OCI-LY7 (cell line): Measurements from ENCODE around the gene NAALADL2. TPM values are rescaled to one million over a fixed set of nuclear protein-coding genes. Genes with fewer than 3 reads are reported as not detected.

Experiments used
- BruUV-seq: library from RNA; stranded (reverse); fragments of 400-500 nt; replicated peaks from 2 replicates; lab custom pipeline; 2021; lab: Mats Ljungman, UMichigan
- CTCF ChIA-PET: fragments of 300-600 bp; sonication (Branson Sonifier 250); formaldehyde crosslinking; loops from one replicate; lab custom pipeline; 2022; ENCODE audit warnings: antibody characterized with exemption; ENCODE audit not compliant: unreplicated experiment; lab: Charles Lee
- POLR2A ChIA-PET: fragments of 300-600 bp; sonication (Branson Sonifier 250); formaldehyde crosslinking; loops from one replicate; lab custom pipeline; 2022; ENCODE audit warnings: antibody characterized with exemption; lab: Charles Lee
- DNase-seq: peaks from one replicate; pipeline ENCODE4 v3.0.0-alpha.2; 2015; ENCODE audit warnings: low spot score
- H2AFZ ChIP-seq: fragments of 200-600 bp; sonication (generic), shearing (Covaris generic); 2 replicates; pipeline ENCODE4 v1.6.1; 2014; ENCODE audit warnings: mild to moderate bottlenecking, antibody characterized with exemption, low read length, moderate library complexity
- H3K27ac ChIP-seq: fragments of 200-600 bp; sonication (generic); 2 replicates; pipeline ENCODE4 v1.5.1; 2014; ENCODE audit warnings: mixed run types, low read depth, mild to moderate bottlenecking, moderate library complexity, low read length, inconsistent platforms; ENCODE audit not compliant: poor library complexity, severe bottlenecking
- H3K36me3 ChIP-seq: fragments of 200-600 bp; sonication (generic); 2 replicates; pipeline ENCODE4 v1.6.1; 2014; ENCODE audit warnings: mild to moderate bottlenecking, antibody characterized with exemption, low read length, moderate library complexity, mixed read lengths; ENCODE audit not compliant: insufficient read depth
- H3K4me1 ChIP-seq: fragments of 200-600 bp; sonication (generic); 2 replicates; pipeline ENCODE4 v1.5.1; 2014; ENCODE audit warnings: mild to moderate bottlenecking, low read length; ENCODE audit not compliant: insufficient read depth, poor library complexity, severe bottlenecking
- H3K4me2 ChIP-seq: fragments of 200-600 bp; sonication (generic); 2 replicates; pipeline ENCODE4 v1.6.1; 2014; ENCODE audit warnings: mild to moderate bottlenecking, low read length
- H3K4me3 ChIP-seq: fragments of 200-600 bp; sonication (generic); 2 replicates; pipeline ENCODE4 v1.5.1; 2014; ENCODE audit warnings: mild to moderate bottlenecking, low read depth, low read length; ENCODE audit not compliant: poor library complexity, severe bottlenecking
- H3K79me2 ChIP-seq: fragments of 200-600 bp; sonication (generic); 2 replicates; pipeline ENCODE4 v1.6.1; 2016; ENCODE audit warnings: low read depth, mild to moderate bottlenecking, low read length, moderate library complexity, mixed read lengths; ENCODE audit not compliant: insufficient read depth
- H3K9me2 ChIP-seq: fragments of 200-600 bp; sonication (generic); 2 replicates; pipeline ENCODE4 v1.6.1; 2016; ENCODE audit warnings: mild to moderate bottlenecking, low read length, mixed read lengths; ENCODE audit not compliant: insufficient read depth
- H3K9me3 ChIP-seq: fragments of 200-600 bp; sonication (generic); 2 replicates; pipeline ENCODE4 v1.6.1; 2014; ENCODE audit warnings: mild to moderate bottlenecking, mixed run types, low read length, mixed read lengths
- H4K20me1 ChIP-seq: fragments of 200-600 bp; sonication (generic); 2 replicates; pipeline ENCODE4 v1.6.1; 2014; ENCODE audit warnings: mild to moderate bottlenecking, antibody characterized with exemption, low read length, moderate library complexity, mixed read lengths; ENCODE audit not compliant: insufficient read depth
- EZH2phosphoT487 ChIP-seq: fragments of 200-600 bp; sonication (generic); IDR thresholded peaks from 2 replicates; pipeline ENCODE4 v1.6.1; 2018; ENCODE audit warnings: low read depth, borderline replicate concordance, mild to moderate bottlenecking, mixed run types, antibody characterized with exemption, low read length, moderate library complexity, mixed read lengths
- intact Hi-C: fragments of 100-400 bp; cut with micrococcal nuclease; formaldehyde crosslinking; loops from one replicate; pipeline ENCODE4 v1.10.0; 2022; ENCODE audit not compliant: unreplicated experiment
- total RNA-seq, 2 experiments: library from RNA; depleted of rRNA in 1 of 2; stranded (reverse); fragments of >200 nt in 1 of 2; shearing (Covaris generic) in 1 of 2; gene quantifications; 2 replicates each; pipeline ENCODE4 v1.2.3, GENCODE V29; 2014 to 2022
- TF ChIP-seq, protein P1 (sequence below): fragments of 200-600 bp; sonication (generic); conservative IDR thresholded peaks from 2 replicates; pipeline ENCODE4 v1.5.1; 2014; ENCODE audit warnings: mild to moderate bottlenecking, antibody characterized with exemption, low read length, moderate library complexity, mixed read lengths

The NAALADL2 gene
- total RNA-seq, 2 experiments from 2014 or later, result 0.25 to 0.70 TPM

GRCh38 chr3:174959556-174960065 lies 100.5 kb downstream of the NAALADL2 start:
- no peak overlapping the region for H3K4me2 ChIP-seq
- H4K20me1 ChIP-seq, result no peaks in the 10 kb centered on the region
- H3K27ac ChIP-seq, result no peak overlapping the region
- no peak for DNase-seq
- no peak overlapping the region for H2AFZ ChIP-seq
- H3K36me3 ChIP-seq, result no peaks in the 10 kb centered on the region
- H3K4me1 ChIP-seq, result no peaks in the 10 kb centered on the region
- ChIA-PET CTCF (no interaction called here), POLR2A (interaction anchor here (1.4 kb wide), 1 partner anchor 13 kb away, joined by 4 read pairs; no protein-coding TSS in a partner anchor)
- intact Hi-C loops, result no loop called here
- no peak overlapping the region for H3K4me3 ChIP-seq
- H3K9me2 ChIP-seq, result no peaks in the 10 kb centered on the region
- BruUV-seq, result no TSS peak
- H3K9me3 ChIP-seq, result no peaks in the 10 kb centered on the region
- TF ChIP-seq EZH2phosphoT487, result no peak
- TF ChIP-seq, protein P1, sequence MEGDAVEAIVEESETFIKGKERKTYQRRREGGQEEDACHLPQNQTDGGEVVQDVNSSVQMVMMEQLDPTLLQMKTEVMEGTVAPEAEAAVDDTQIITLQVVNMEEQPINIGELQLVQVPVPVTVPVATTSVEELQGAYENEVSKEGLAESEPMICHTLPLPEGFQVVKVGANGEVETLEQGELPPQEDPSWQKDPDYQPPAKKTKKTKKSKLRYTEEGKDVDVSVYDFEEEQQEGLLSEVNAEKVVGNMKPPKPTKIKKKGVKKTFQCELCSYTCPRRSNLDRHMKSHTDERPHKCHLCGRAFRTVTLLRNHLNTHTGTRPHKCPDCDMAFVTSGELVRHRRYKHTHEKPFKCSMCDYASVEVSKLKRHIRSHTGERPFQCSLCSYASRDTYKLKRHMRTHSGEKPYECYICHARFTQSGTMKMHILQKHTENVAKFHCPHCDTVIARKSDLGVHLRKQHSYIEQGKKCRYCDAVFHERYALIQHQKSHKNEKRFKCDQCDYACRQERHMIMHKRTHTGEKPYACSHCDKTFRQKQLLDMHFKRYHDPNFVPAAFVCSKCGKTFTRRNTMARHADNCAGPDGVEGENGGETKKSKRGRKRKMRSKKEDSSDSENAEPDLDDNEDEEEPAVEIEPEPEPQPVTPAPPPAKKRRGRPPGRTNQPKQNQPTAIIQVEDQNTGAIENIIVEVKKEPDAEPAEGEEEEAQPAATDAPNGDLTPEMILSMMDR, result no peak
- no peaks in the 10 kb centered on the region for H3K79me2 ChIP-seq

- TF ChIP-seq, protein P1, result no peak
- no peak for TF ChIP-seq EZH2phosphoT487
These were observed 101.8 kb downstream of the NAALADL2 start for GRCh38 chr3:174960898-174961297.

GRCh38 chr3:174973465-174973864 lies 114.3 kb downstream of the NAALADL2 start:
- POLR2A ChIA-PET, result interaction anchor here (0.8 to 1.0 kb wide), 2 partner anchors 13 to 17 kb away, joined by 3 to 4 read pairs; no protein-coding TSS in a partner anchor
- CTCF ChIA-PET, result no interaction called here
- intact Hi-C loops, result no loop called here
- no TSS peak for BruUV-seq
- TF ChIP-seq, protein P1, result no peak
- no peak for TF ChIP-seq EZH2phosphoT487
- no peak for DNase-seq
- Histone ChIP-seq H3K4me3 (no peak overlapping the region), H3K79me2 (no peaks in the 10 kb centered on the region), H2AFZ (no peak overlapping the region), H4K20me1 (no peaks in the 10 kb centered on the region), H3K36me3 (no peaks in the 10 kb centered on the region), H3K4me1 (no peaks in the 10 kb centered on the region), H3K4me2 (no peak overlapping the region), H3K27ac (no peak overlapping the region), H3K9me2 (no peaks in the 10 kb centered on the region), H3K9me3 (no peaks in the 10 kb centered on the region)

More at GRCh38 chr3:174960898-174961297, 101.8 kb downstream of the NAALADL2 start:
- no peak for DNase-seq
- Histone ChIP-seq H4K20me1 (no peaks in the 10 kb centered on the region), H3K9me3 (no peaks in the 10 kb centered on the region), H3K9me2 (no peaks in the 10 kb centered on the region), H3K4me3 (no peak overlapping the region), H3K79me2 (no peaks in the 10 kb centered on the region), H3K27ac (no peak overlapping the region), H3K36me3 (no peaks in the 10 kb centered on the region), H3K4me1 (no peaks in the 10 kb centered on the region), H3K4me2 (no peak overlapping the region), H2AFZ (no peak overlapping the region)
- intact Hi-C loops, result no loop called here
- BruUV-seq, result no TSS peak
- POLR2A ChIA-PET, result interaction anchor here (0.6 to 1.4 kb wide), 2 partner anchors 12 to 447 kb away, joined by 3 to 4 read pairs; no protein-coding TSS in a partner anchor
- CTCF ChIA-PET, result no interaction called here
